IMR-90 (cell line): ENCODE measurements around the gene PRR29. TPM values are rescaled to one million over a fixed set of nuclear protein-coding genes. Genes with fewer than 3 reads are reported as not detected.

Source experiments
- CEBPB ChIP-seq: IDR thresholded peaks from 2 replicates; pipeline ENCODE4 v1.6.1; 2012; ENCODE audit warnings: low read depth, low read length, improper control_type of control experiment
- CHD1 ChIP-seq: IDR thresholded peaks from 2 replicates; pipeline ENCODE4 v1.6.1; 2012; ENCODE audit warnings: low read depth, low read length, improper control_type of control experiment
- MAFK ChIP-seq: IDR thresholded peaks from 2 replicates; pipeline ENCODE4 v1.6.1; 2012; ENCODE audit warnings: low read depth, low read length, improper control_type of control experiment
- NFE2L2 ChIP-seq: fragments of 150-350 bp; IDR thresholded peaks from 2 replicates; pipeline ENCODE4 v1.6.1; 2016; ENCODE audit warnings: low read depth, mild to moderate bottlenecking, low read length
- POLR2A ChIP-seq: IDR thresholded peaks from 2 replicates; pipeline ENCODE4 v1.6.1; 2012; ENCODE audit warnings: mild to moderate bottlenecking, low read depth, low read length
- RCOR1 ChIP-seq: IDR thresholded peaks from 2 replicates; pipeline ENCODE4 v1.6.1; 2012; ENCODE audit warnings: mild to moderate bottlenecking, low read length, improper control_type of control experiment; ENCODE audit not compliant: insufficient replicate concordance
- polyA plus RNA-seq, 3 experiments: library from polyadenylated mRNA; depleted of rRNA; stranded (reverse); fragments of >200 nt; gene quantifications; 2 replicates each; pipeline ENCODE4 v1.2.3, GENCODE V29; 2012; ENCODE audit warnings: low replicate concordance in 1 of 3
- total RNA-seq: library from RNA; depleted of rRNA; stranded (reverse); fragments of >200 nt; gene quantifications from 2 replicates; pipeline ENCODE4 v1.2.3, GENCODE V29; 2012
- TF ChIP-seq, protein P1 (sequence below): fragments of 150-350 bp; IDR thresholded peaks from 2 replicates; pipeline ENCODE4 v1.6.1; 2017; ENCODE audit warnings: mild to moderate bottlenecking, antibody characterized with exemption, low read length, low read depth

Gene PRR29
- total and polyA plus RNA-seq, 2 of the 4 experiments (the other 2 are of a cell fraction), result under 0.01 to 0.17 TPM

DNA sequence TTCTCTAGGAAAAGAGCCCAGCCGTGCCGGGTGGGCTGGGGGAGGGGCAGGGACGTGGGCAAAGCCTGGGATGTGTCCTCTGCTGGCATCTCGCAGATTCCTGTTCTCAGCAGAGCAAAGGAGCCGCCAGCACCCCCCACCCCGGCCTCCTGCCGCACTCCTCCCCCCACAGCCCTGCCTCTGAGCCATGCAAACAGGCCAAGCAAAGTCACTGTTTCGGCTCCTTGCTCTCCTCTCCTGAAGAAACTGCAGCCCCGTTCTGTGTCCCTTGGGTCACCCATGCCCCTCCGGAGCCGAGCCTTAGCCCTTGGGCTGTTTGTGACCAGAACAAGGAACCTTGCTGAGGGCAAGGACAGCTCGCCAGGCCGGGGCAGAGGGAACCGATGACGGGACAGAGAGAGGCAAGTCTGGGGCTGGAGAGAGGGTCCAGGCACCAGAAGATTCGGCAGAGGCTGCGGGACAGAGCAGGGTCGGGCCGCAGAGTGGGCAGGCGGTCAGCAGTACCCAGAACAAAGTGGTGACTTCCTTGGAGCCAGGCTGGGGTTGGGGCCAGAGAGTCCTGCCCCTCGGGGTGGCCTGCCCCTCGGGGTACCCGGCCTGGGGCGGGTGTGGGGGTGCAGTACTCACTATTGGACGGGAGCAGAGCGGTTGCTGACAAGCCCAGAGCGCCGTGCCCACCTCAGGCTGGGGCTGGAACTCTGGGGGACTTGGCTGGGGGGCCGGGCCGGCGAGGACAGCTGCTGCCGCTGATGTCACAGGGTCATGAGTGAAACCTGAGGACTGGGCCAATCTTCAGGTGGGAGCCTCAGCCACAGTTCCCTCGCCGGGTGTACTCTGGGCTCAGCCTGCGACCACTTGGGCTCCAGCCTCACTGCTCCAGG is 9.2 kb upstream of the PRR29 start (continued):
- TF ChIP-seq, protein P1, sequence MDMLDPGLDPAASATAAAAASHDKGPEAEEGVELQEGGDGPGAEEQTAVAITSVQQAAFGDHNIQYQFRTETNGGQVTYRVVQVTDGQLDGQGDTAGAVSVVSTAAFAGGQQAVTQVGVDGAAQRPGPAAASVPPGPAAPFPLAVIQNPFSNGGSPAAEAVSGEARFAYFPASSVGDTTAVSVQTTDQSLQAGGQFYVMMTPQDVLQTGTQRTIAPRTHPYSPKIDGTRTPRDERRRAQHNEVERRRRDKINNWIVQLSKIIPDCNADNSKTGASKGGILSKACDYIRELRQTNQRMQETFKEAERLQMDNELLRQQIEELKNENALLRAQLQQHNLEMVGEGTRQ, result no peak
- TF ChIP-seq MAFK (no peak), RCOR1 (no peak), CEBPB (no peak), POLR2A (no peak), NFE2L2 (no peak), CHD1 (no peak)
